Prostate gland (tissue), 2 donors: Measurements from ENCODE around the gene IPCEF1. TPM values are rescaled to one million over a fixed set of nuclear protein-coding genes. Genes with fewer than 3 reads are reported as not detected.
"Not testable (repeated sequence)": the region's sequence is repeated elsewhere in the genome, so short reads cannot be mapped to it uniquely, and the experiment has no call there.

Source experiments
- DNase-seq: peaks from one replicate; pipeline ENCODE4 v3.0.0-alpha.2; 2019; ENCODE audit warnings: low spot score
- H3K27ac ChIP-seq, 2 donors: fragments of 200-600 bp; sonication (generic); 2 replicates each; pipeline ENCODE4 v1.5.1; 2017 to 2019
- H3K27me3 ChIP-seq: fragments of 200-600 bp; sonication (generic); replicated peaks from 2 replicates; pipeline ENCODE4 v1.5.1; 2019; ENCODE audit not compliant: insufficient read depth
- H3K36me3 ChIP-seq, 2 donors: fragments of 200-600 bp; sonication (generic); 1 replicate in 1 of 2; 2 replicates in 1 of 2; pipeline versions ENCODE4 v1.5.1 to v1.8.1; 2017 to 2019
- H3K4me1 ChIP-seq: fragments of 200-600 bp; sonication (generic); replicated peaks from 2 replicates; pipeline ENCODE4 v1.5.1; 2019
- H3K4me3 ChIP-seq, 2 donors: fragments of 200-600 bp; sonication (generic); 2 replicates each; pipeline ENCODE4 v1.5.1; 2017 to 2019
- H3K9me3 ChIP-seq: fragments of 200-600 bp; sonication (generic); 2 replicates; pipeline ENCODE4 v1.5.1; 2017
- CTCF ChIP-seq, 4 experiments: fragments of 200-600 bp in 2 of 4; fragments of 450-650 bp in 2 of 4; sonication (generic) in 2 of 4; IDR thresholded peaks; 1 replicate in 3 of 4; 2 replicates in 1 of 4; pipeline ENCODE4 v1.5.1; 2016 to 2019; ENCODE audit warnings: antibody characterized with exemption in 4 of 4, mild to moderate bottlenecking in 2 of 4, moderate library complexity in 2 of 4
- POLR2A ChIP-seq: fragments of 450-650 bp; IDR thresholded peaks from one replicate; pipeline ENCODE4 v1.6.1; 2016; ENCODE audit warnings: antibody characterized with exemption, mild to moderate bottlenecking
- POLR2AphosphoS5 ChIP-seq: sonication (generic); formaldehyde crosslinking; IDR thresholded peaks from one replicate; pipeline ENCODE4 v1.6.1; 2017; ENCODE audit warnings: antibody characterized with exemption
- WGBS: methylation state at CpG from one replicate; pipeline ENCODE4 v1.1.5; 2018; 5-methylcytosine and 5-hydroxymethylcytosine counted together
- intact Hi-C: fragments of 100-400 bp; cut with DNase I; formaldehyde crosslinking; loops from one replicate; pipeline ENCODE4 v1.14.2; 2022
- total RNA-seq, 2 donors: library from RNA; depleted of rRNA; stranded (reverse); fragments of >200 nt; gene quantifications; one replicate each; pipeline ENCODE4 v1.1.0, GENCODE V29; 2016

IPCEF1 gene
- total RNA-seq, 2 donors from 2014 or later, result 1.0 to 6.1 TPM

- WGBS, result 90% methylated on average over 1 of the region's 1 CpG
- no peaks in the 10 kb centered on the region for H3K9me3 ChIP-seq
- no peak overlapping the region for H3K4me3 ChIP-seq
- no peaks in the 10 kb centered on the region for H3K4me1 ChIP-seq
- H3K27me3 ChIP-seq, result no peaks in the 10 kb centered on the region
- no peaks in the 10 kb centered on the region for H3K36me3 ChIP-seq
- TF ChIP-seq POLR2AphosphoS5 (no peak), CTCF (IDR thresholded peaks at IDR 0.05) (no peak), POLR2A (no peak)
- intact Hi-C loops, result no loop called here
- H3K27ac ChIP-seq, result no peak overlapping the region
- DNase-seq, result no peak
Observed at GRCh38 chr6:154196333-154196885, 160.2 kb downstream of the IPCEF1 start.

DNA sequence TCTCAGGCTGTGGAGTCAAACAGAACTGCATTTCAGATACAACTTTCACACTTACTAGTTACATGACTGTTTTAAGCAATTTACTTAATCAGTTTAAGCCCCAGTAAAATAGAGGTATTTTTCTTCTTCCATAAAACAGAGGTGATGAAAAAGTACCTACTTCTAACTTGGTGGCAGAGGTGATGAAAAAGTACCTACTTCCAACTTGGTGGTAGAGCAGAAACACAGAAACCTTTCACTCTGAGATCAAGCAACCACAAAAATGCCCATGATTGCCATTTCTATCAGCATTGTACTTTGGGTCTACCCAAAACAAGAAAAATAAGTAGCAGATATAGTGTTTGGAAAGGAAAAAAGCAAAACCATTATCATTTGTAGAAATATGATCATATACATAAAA lies 168.9 kb downstream of the IPCEF1 start:
- no peak overlapping the region for H3K4me3 ChIP-seq
- intact Hi-C loops, result no loop called here

GRCh38 chr6:154187203-154187602 lies 169.4 kb downstream of the IPCEF1 start:
- no peak for DNase-seq
- 40% methylated on average over 3 of the region's 3 CpGs for WGBS
- Histone ChIP-seq H3K4me3 (no peak overlapping the region), H3K27ac (no peak overlapping the region), H3K9me3 (no peaks in the 10 kb centered on the region), H3K4me1 (no peaks in the 10 kb centered on the region), H3K27me3 (no peaks in the 10 kb centered on the region), H3K36me3 (no peaks in the 10 kb centered on the region)
- intact Hi-C loops, result no loop called here
- TF ChIP-seq POLR2A, result no peak
- TF ChIP-seq POLR2AphosphoS5, result no peak
- TF ChIP-seq CTCF (IDR thresholded peaks at IDR 0.05), result no peak

More for the DNA sequence above, 168.9 kb downstream of the IPCEF1 start:
- Histone ChIP-seq H3K4me1 (no peaks in the 10 kb centered on the region), H3K9me3 (no peaks in the 10 kb centered on the region), H3K27ac (no peak overlapping the region), H3K36me3 (no peaks in the 10 kb centered on the region), H3K27me3 (no peaks in the 10 kb centered on the region)
- no peak for DNase-seq
- no peak for TF ChIP-seq POLR2A
- TF ChIP-seq POLR2AphosphoS5, result no peak
- no peak for TF ChIP-seq CTCF (IDR thresholded peaks at IDR 0.05)

DNA sequence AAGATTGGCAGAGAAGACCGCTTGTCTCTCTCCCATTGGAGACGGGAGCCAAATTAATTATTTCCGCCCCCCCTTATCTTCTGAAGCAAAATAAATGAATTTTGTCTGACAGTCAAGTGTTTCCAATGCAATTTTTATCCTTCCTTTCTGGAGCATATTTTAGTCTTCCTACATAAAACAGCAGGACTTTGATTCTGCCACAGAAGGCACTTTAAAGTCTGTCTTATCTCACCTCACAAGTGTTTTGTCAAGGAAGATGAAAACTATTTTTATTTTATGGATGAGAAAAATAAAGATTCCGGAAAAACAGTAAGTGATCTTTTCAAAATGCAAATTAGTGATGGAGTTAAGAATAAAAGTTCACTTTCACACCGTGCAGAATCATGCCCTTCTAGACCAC lies 177.2 kb downstream of the IPCEF1 start:
- 55% methylated on average over 5 of the region's 5 CpGs for WGBS
- TF ChIP-seq POLR2AphosphoS5 (no peak), POLR2A (no peak), CTCF (IDR thresholded peaks at IDR 0.05) (no peak)
- no peak for DNase-seq
- Histone ChIP-seq H3K9me3 (no peaks in the 10 kb centered on the region), H3K27me3 (no peaks in the 10 kb centered on the region), H3K36me3 (no peaks in the 10 kb centered on the region), H3K27ac (no peak overlapping the region), H3K4me1 (no peaks in the 10 kb centered on the region), H3K4me3 (no peak overlapping the region)
- intact Hi-C loops, result no loop called here

DNA sequence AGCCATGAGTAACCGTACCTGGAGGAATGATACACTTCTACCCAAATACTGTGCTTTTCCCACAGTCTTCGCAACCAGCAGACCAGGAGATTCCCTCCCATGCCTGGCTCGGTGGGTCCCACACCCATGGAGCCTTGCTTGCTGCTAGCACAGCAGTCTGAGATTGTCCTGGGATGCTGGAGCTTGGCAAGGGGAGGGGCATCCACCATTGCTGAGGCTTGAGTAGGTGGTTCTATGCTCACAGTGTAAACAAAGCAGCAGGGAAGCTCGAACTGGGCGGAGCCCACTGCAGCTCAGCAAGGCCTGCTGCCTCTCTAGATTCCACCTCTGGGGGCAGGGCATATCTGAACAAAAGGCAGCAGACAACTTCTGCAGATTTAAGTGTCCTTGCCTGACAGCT lies 184.2 kb downstream of the IPCEF1 start:
- intact Hi-C loops, H3K36me3 ChIP-seq, H3K9me3 ChIP-seq, H3K27me3 ChIP-seq, H3K4me3 ChIP-seq, DNase-seq, H3K27ac ChIP-seq, H3K4me1 ChIP-seq: not testable (repeated sequence)
- whole genome bisulfite sequencing, result 87% methylated on average over 5 of the region's 5 CpGs
